NCI-H146 treated with DMSO at 0.1 percent for 48 hours (cell line): ENCODE results near the gene RPS10.
"Not testable (repeated sequence)": the region's sequence is repeated elsewhere in the genome, so short reads cannot be mapped to it uniquely, and the experiment has no call there.

Experiments
- DNase-seq: peaks from one replicate; lab custom pipeline; 2025; ENCODE audit not compliant: unreplicated experiment; lab: John Stamatoyannopoulos, UW

RPS10 gene

DNA sequence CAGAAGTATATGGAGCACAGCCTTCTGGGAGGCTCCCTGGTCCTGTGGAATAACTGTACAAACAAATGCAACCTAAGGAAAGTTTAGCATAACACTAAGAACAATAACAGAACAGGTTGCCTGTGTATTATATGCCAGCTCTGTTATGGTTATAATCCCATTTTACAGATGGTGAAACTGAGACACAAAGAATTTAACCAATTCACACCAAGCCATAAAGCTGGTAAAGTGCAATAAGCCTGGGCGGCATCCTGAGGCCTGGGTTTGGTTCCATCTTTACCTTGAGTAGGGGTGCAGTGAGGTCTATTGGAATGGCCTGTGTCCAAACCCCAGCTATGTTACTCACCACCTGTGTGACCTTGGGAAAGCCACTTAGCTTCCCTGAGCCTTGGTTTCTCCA lies 25.3 kb upstream of the RPS10 start:
- no peak for DNase-seq

DNA sequence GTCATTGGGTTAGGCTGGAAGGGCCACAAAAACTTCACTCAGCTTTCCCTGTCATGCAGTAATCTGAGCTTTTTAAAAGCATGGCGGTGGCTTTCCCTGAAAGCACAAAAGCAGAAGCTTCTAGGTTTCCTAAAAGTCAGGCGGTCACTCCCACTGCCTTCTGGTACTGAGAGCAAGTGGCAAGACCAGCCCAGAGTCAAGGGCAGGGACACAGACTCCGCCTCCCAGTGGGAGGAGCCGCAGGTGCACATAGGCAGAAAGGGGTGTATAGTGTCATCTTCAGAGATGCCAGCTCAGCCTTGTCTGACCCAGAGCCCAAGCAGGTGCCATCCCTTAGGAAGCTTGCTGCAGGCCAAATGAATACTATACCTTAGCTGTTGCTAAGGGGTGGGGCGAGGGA lies 22.0 kb upstream of the RPS10 start:
- no peak for DNase-seq

DNA sequence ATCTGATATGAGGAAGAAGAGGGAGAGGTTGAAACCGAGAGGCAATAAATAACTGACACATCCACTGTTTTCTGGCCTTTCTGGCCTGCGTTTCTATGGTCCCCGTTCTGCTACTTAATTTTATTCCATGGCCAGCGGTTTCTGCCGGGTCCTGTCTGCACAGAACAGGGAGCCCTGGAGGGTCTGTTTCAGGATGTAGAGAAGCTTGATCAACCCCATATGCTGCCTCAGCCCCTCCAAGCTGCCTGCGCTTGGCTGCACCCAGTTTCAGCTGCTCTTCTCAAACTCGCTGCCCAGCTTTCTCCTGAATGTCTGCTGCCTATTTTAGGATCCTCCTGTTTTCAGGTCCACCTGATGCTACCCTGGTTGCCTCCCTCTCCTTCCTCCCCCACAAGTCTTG lies 21.5 kb upstream of the RPS10 start:
- DNase-seq: no peak

DNA sequence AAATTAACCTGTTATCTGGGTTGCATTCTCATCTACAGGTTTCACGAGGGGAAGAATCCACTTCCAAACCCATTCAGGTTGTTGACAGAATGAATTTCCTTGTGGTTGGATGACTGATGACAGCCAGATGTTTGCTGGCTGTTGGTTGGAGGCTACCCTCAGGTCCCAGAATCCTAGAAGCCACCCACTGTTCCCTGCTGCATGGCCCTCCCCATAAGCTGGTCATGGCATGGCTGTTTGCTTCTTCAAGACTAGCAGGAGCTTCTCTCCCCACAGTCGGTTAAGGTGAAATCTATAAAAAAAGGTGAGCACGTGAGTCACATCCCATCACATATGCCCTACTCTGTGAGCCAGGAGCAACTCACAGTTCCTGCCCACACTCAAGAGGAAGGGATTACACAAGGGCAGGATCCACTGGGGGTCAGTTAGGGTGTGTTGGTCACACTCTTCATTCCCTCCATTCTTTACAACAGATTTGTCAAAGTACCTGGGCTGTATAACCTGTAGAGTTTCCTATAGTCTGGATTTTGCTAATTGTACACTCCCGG lies 19.5 kb upstream of the RPS10 start:
- DNase-seq: no peak

DNA sequence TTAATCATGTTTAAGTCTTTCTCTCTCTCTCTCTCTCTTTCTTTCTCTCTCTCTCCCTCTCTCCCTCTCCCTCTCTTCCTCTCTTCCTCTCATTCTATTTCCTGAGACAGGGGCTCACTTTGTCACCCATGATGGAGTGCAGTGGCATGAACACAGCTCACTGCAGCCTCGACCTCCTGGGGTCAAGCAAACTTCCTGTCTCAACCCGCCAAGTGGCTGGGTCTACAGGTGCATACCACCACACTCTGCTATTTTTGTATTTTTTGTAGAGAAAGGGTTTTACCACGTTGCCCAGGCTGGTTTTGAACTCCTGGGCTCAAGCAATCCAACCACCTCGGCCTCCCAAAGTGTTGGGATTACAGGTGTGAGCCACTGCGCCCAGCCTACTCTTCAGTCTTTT lies 15.7 kb upstream of the RPS10 start:
- no peak for DNase-seq

DNA sequence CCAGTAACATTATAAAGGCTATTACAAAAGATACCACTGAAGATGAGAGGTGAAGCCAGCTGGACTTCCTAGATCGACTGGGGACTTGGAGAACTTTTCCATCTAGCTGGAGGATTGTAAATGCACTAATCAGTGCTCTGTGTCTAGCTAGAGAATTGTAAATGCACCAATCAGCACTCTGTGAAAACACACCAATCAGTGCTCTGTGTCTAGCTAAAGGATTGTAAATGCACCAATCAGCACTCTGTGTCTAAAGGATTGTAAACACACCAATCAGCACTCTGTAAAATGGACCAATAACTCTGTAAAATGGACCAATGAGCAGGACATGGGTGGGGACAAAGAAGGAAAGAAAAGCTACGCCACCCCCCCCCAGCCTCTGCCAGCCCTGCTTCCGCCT lies 13.6 kb upstream of the RPS10 start:
- no peak for DNase-seq

DNA sequence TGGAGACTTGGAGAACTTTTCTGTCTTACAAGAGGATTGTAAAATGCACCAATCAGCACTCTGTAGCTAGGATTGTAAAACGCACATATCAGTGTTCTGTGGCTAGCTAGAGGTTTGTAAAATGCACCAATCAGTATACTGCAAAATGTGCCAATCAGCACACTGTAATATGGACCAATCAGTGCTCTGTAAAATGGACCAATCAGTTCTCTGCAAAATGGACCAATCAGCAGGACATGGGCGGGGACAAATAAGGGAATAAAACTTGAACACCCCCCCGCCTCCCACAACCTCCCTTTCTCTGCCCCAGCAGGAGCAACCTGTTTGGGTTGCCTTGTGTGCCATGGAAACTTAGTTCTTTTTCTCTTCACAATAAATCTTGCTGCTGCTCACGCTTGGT lies 12.8 kb upstream of the RPS10 start:
- no peak for DNase-seq

DNA sequence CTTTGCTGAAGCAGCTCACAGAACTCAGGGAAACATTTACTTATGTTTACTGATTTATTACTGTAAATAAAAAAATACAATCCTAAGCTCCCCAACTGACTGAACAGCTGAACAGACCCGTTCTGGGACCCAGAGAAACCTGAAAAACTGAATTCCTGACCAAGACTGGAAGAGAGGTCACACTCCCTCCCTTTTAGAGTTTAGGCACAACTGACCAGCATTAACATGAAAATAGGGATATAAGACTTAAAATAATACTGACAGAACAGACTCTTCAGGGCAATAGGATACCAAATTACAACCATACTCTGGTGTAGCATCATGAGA lies 11.7 kb upstream of the RPS10 start:
- no peak for DNase-seq

DNA sequence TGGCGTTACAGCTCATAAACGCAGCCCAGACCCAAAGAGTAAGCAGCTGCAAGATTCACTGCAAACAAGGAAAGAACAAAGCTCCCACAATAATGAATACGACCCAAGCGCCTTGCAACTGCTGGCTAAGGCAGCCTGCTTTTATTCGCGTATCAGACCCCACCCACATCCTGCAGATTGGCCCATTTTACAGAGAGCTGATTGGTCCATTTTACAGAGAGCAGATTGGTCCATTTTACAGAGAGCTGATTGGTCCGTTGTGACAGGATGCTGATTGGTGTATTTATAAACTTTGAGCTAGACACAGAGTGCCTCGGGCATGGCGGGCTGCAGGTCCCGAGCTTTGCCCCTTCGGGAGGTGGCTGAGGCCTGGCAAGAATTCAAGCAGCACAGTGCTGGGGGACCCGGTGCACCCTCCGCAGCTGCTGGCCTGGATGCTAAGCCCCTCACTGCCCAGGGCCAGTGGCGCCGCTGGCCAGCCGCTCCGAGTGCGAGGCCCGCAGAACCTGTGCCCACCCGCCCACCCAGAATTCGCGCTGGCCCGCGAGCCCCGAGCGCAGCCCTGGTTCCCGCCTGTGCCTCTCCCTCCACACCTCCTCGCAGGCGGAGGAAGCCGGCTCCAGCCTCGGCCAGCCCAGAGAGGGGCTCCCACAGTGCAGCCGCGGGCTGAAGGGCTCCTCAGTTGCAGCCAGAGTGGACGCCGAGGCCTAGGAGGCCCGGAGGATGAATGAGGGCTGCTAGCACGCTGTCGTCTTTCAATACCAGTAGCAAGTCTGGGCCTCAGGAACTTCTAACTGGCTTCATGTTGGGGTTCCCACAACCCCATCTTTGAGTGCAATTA lies 11.2 kb upstream of the RPS10 start:
- no peak for DNase-seq

DNA sequence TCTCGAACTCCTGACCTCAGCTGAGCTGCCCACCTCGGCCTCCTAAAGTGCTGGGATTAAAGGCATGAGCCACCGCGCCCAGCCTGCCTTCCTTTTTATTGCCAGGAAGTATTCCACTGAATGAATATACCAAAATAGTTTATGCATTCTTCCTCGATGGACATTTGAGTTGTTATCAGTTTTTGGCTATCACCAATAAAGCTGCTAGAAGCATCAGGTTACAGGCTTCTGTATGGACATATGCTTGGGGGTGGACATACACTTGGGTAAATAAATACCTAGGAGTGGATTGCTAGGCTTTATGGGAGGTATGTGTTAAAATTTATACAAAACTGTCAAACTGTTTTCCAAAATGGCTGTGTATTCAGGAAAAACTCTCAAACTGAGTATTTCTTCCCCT lies 10.0 kb upstream of the RPS10 start:
- no peak for DNase-seq

DNA sequence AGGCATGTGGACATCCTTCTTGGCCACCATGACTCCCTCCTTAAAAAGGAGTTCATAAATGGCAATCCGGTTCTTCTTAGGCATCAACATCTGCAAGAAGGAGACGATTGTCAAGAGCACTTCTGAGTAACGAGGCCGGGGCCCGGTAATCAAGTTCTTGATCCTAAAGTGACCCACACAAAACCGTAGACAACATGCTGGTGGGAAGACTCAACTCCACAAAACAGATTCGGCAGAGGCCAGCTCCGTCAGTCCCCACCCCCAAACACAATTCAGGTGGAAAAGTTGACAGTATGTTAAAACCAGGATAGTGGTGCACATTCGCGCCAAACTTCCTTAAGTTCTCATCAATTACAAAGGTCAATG lies 754 bp downstream of the RPS10 start:
- DNase-seq: no peak

DNA sequence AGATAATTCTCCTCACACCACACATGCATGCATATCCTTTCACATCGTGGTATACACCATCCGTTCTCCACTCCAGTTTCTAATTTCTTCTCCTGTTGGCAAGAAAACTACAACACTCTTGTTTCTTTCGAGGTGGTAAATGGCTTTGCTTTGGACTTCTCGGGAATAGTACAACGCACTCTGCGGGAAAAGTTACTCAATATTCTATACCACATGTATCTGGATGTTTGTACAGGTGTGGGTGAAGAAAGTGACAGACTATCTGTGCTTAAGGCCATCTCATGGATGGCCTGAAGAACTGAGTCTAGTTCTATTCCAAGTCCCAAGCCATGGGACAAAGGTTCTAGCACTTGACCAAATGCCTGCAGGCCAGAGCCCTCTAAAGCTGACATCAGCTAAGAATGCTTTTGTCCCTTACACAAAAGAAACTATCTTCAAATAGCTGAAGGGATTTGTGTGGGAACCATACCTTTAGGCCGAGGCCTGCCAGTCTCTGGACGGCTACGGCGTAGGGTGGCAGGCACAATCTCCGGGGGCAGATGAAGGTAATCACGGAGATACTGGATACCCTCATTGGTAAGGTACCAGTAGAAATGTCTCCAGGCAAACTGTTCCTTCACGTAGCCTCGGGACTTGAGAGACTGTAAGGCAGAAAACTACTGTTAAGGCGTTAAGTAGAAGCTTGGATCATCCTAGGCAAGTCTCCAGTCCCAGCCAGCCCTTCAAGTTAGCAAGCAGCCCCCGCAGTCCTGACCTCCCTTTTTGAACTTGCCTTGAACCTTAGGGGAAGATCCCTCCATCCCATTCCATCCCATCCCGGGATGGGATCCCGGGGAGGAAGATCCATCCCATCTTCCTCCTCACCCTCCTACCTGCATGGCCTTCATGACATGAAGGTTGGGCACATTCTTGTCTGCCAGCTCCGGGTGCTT lies 1.4 kb downstream of the RPS10 start:
- DNase-seq: no peak

DNA sequence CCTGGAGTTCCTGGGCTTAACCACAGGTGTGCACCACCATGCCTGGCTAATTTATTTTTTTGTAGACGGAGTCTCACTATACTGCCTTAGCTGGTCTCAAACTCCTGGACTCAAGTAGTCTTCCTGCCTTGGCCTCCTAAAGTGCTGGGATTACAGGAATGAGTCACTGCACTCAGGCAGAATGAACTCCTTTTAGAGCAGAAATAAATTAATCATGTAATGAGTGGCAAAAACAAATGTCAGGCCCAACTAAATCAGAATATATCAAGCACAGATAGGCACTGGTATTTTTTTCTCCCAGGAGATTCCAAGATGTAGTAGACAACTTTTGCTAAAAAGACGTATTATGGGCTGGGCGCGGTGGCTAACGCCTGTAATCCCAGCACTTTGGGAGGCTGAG lies 2.6 kb downstream of the RPS10 start:
- DNase-seq: no peak

DNA sequence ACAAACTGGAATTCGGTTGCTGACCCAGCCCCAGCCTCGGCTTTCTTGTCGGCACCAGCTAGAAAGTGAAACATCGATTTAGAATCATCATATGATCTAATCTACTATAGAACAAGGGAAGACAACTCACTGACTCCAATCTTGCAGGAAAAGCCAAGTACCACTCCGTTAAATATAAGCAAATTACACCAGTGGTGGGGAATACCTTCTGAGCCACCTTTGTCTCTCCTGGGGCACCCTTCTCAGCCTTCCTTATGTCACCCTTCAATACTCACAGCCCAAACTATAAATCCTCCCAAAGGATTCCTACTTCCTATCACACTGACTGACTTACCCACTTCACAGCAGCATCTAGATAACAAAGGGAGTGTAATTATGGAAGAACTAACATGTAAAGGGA lies 7.5 kb downstream of the RPS10 start:
- no peak for DNase-seq

DNA sequence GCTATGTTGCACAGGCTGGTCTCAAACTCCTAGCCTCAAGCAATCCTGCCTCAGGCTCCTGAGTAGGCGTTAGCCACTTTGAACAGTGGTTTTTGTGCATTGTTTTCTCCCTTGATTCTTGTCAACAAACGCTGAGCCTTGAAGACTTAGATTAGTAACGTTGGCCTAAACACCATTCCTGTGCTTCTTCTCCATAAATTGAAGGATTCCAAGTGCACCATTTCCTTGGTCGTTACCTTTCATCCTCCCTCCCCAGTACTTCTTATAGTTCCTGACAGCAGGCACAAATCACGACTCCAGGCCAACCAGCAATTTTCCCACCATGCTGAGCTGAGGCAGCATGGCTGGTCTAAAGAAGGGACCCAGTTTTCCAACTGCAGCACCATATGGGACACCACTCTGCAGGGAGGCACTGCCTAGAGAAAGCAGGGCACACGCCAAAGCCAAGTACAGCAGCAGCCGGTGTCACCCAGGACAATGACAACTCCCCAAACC lies 8.9 kb downstream of the RPS10 start:
- no peak for DNase-seq

DNA sequence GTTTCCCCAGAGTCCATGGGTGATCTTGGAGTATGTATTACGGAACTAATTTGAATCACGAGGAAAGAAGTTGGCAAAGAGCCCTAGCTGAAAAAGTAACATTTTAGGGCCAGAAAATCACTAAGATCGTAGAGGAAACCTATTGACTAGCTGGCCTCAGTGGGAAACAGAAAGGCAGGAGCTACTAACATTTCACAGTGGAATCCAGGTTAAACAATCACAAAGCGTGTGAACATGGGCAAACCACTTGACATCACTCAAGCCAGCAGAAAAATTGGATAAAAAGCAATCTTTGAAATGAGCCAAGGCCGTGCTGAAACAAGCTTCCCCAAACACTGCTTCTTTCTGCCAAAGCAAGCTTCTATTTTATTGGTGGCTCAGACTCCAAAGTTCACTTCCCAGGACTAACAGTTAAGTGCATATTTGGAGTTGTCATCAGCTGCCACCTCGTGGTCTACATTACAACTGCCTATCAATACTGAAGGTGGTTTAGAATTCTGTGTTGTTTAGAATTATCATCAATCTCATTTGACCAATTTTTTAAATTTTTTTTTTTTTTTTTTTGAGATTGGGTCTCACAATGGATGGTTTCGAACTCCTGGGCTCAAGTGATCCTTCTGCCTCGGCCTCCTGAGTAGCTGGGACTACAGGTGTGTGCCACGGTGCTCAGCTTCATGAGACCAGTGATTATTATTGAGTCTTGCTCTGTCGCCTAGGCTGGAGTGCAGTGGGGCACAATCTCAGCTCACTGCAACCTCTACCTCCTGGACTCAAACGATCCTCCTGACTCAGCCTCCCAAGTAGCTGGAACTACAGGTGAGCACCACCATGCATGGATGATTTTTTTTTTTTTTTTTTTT lies 10.6 kb downstream of the RPS10 start:
- peak; percentile 30 for DNase-seq

DNA sequence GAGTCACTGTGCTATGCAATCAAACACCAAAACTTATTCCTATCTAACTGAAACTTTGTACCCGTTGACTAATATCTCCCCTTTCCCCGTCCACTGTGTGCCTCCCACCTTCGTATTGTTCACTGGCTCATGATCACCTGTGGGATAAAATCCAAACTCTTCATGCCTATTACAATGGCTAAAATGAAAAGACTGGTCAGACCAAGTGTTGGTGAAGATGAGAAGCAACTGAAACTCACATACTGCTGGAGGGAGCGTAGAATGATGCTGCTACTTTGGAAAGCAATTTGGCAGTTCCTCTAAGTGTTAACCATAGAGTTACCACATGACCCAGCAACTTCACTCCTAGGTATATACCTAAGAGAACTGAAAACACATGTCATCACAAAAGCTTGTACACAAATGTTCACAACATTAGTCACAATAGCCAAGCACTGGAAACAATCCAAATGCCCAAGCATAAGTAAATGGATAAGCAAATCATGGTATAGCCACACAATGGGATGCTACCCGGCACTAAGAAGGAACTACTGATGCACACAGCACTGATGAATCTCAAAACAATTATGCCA lies 13.1 kb downstream of the RPS10 start:
- DNase-seq: no peak

DNA sequence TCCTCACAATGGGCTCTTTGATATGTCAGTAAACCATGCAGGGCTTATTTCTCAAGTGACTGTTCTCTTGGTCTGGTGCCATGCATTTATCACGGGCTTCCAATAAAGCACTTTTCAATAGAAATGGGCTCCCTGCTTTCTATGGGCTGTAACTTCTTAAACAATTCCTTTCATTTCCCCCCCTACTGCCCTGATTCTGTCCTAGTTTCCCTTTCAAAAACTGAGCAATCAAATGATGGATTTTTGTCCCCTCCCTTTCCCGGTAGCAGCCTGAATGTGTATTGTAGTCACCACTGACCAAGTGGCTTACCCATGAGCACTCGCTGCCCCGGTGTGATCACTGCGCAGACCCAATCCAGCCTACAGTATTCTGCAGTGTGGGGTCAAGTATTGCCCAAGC lies 13.9 kb downstream of the RPS10 start:
- no peak for DNase-seq

DNA sequence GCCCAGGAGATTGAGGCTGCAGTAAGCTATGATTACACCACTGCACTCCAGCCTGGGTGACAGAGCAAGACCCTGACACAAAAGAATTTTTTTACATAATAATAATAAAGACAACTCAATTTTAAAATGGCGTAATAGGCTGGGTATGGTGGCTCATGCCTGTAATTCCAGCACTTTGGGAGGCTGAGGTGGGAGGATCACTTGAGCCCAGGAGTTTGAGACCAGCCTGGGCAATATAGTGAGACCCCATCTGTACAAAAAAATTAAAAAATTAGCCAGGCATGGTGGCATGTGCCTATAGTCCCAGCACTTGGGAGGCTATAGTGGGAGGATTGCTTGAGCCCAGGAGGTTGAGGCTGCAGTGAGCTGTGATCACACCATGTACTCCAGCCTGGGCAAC lies 18.0 kb downstream of the RPS10 start:
- not testable (repeated sequence) for DNase-seq

DNA sequence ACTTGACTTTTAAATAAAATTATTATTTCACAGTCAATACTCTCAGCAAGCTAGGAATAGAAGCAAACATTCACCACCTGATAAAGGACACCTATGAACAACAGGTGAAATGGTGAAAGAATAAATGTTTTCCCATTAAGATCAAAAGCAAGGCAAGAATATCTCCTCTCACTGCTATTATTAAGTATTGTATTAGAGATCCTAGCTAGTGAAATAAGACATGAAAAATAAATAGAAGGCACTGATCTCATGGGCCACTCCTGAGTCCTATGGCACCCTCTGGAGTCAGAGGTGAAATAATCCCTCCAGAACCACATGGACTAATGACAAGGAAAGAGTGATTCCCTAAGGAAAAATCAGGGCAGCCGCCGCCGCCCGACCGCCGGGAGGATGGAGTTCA lies 29.4 kb downstream of the RPS10 start:
- no peak for DNase-seq

DNA sequence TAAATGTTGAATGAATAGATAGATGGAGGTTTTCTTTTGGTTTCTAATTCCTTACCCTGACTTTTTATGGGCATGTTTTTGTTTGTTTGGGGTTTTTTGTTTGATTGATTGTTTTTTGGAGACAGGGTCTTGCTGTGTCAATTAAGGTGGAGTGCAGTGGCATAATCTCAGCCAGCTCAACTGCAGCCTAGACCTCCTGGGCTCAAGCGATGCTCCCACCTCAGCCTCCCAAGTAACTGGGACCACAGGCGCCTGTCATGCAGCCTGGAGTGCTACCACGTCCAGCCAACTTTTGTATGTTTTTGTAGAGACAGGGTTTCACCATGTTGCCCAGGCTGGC lies 31.9 kb downstream of the RPS10 start:
- DNase-seq: no peak
